K562 (cell line): ENCODE results near the gene UBE2L5. TPM values are rescaled to one million over a fixed set of nuclear protein-coding genes. Genes with fewer than 3 reads are reported as not detected.

ENCODE experiments used
- CHD1 ChIP-seq: fragments of 200-600 bp; sonication (generic); IDR thresholded peaks from one replicate; pipeline ENCODE4 v1.6.1; 2012; ENCODE audit warnings: mild to moderate bottlenecking, moderate library complexity, low read length, inconsistent platforms
- EP400 ChIP-seq: fragments of 450-650 bp; IDR thresholded peaks from 2 replicates; pipeline ENCODE4 v1.6.1; 2017; ENCODE audit warnings: antibody characterized with exemption, mild to moderate bottlenecking, moderate library complexity
- FOSL1 ChIP-seq: fragments of 200-800 bp; sonication (Bioruptor generic); conservative IDR thresholded peaks from 2 replicates; pipeline ENCODE4 v1.6.1; 2016; ENCODE audit warnings: missing genetic modification characterization, missing compliant biosample characterization
- FOXM1 ChIP-seq, 2 experiments: fragments of 450-650 bp in 1 of 2; sonication (generic) in 1 of 2; formaldehyde crosslinking in 1 of 2; IDR thresholded peaks; 2 replicates each; pipeline versions ENCODE4 v1.6.1 to v1.9.0; 2017 to 2022; ENCODE audit warnings: low read depth in 2 of 2, mild to moderate bottlenecking in 2 of 2, missing genetic modification reagents in 1 of 2, moderate library complexity in 1 of 2
- FOXP1 ChIP-seq: sonication (generic); formaldehyde crosslinking; IDR thresholded peaks from 2 replicates; pipeline ENCODE4 v1.8.0; 2022; ENCODE audit warnings: mild to moderate bottlenecking, missing genetic modification reagents
- GATA2 ChIP-seq: sonication (generic); formaldehyde crosslinking; IDR thresholded peaks from 2 replicates; pipeline ENCODE4 v1.4.0; 2020; ENCODE audit warnings: mild to moderate bottlenecking, missing genetic modification reagents
- HDAC6 ChIP-seq: IDR thresholded peaks from 2 replicates; pipeline ENCODE4 v1.6.1; 2012; ENCODE audit warnings: low read depth, mild to moderate bottlenecking, control low read depth, inconsistent platforms, low read length, moderate library complexity
- ILK ChIP-seq: fragments of 450-650 bp; IDR thresholded peaks from 2 replicates; pipeline ENCODE4 v1.6.1; 2016; ENCODE audit warnings: missing genetic modification characterization, low read depth, mild to moderate bottlenecking, missing compliant biosample characterization, moderate library complexity, borderline replicate concordance
- MAZ ChIP-seq, 2 experiments: fragments of 450-650 bp in 1 of 2; sonication (generic) in 1 of 2; formaldehyde crosslinking; IDR thresholded peaks in 1 of 2; conservative IDR thresholded peaks in 1 of 2; 2 replicates each; pipeline versions ENCODE4 v1.4.0 to v1.5.0; 2020; ENCODE audit warnings: mild to moderate bottlenecking in 1 of 2, missing genetic modification reagents in 1 of 2
- NFE2L1 ChIP-seq: fragments of 450-650 bp; IDR thresholded peaks from 2 replicates; pipeline ENCODE4 v1.6.1; 2016; ENCODE audit warnings: missing genetic modification characterization, low read depth, mild to moderate bottlenecking, missing compliant biosample characterization, moderate library complexity, borderline replicate concordance
- NFRKB ChIP-seq: fragments of 450-650 bp; IDR thresholded peaks from 2 replicates; pipeline ENCODE4 v1.6.1; 2016; ENCODE audit warnings: low read depth
- NR1H2 ChIP-seq: sonication (generic); formaldehyde crosslinking; IDR thresholded peaks from 2 replicates; pipeline ENCODE4 v1.4.0; 2020; ENCODE audit warnings: mild to moderate bottlenecking, missing genetic modification reagents
- ZNF408 ChIP-seq: fragments of 250-450 bp; sonication (Bioruptor Pico); IDR thresholded peaks from 2 replicates; pipeline ENCODE4 v1.4.0; 2020; ENCODE audit warnings: low read depth, mild to moderate bottlenecking, moderate library complexity
- ZSCAN32 ChIP-seq: fragments of 450-650 bp; formaldehyde crosslinking; IDR thresholded peaks from 2 replicates; pipeline ENCODE4 v1.4.0; 2020; ENCODE audit warnings: mild to moderate bottlenecking, moderate library complexity
- polyA plus RNA-seq, 8 experiments: library from polyadenylated mRNA; depleted of rRNA in 4 of 8; stranded (reverse) in 5 of 8; unstranded in 3 of 8; fragments of >200 nt; fragmentation: Nextera tagmentation in 2 of 8; fragmentation: Illumina TruSeq in 1 of 8; extraction: Ambion mirVana in 2 of 8; extraction: Trizol in 1 of 8; gene quantifications; 2 replicates each; pipeline versions ENCODE4 v1.2.1 to v1.2.3, GENCODE V29; 2011 to 2014; ENCODE audit warnings: inconsistent platforms in 1 of 8, missing spikeins in 1 of 8
- total RNA-seq, 7 experiments: library from RNA; depleted of rRNA in 6 of 7; stranded (reverse); fragments of >200 nt in 6 of 7; fragmentation: Illumina TruSeq in 2 of 7; extraction: Trizol in 2 of 7; gene quantifications; 2 replicates each; pipeline versions ENCODE4 v1.2.1 to v1.2.3, GENCODE V29; 2011 to 2021; ENCODE audit warnings: low replicate concordance in 1 of 7

UBE2L5 gene
- total and polyA plus RNA-seq, 9 of the 15 experiments (the other 6 are each of a cell fraction or from before 2014, with no cell fraction given) = 0.22 to 1.5 (median 0.86) TPM; not detected in 6

DNA sequence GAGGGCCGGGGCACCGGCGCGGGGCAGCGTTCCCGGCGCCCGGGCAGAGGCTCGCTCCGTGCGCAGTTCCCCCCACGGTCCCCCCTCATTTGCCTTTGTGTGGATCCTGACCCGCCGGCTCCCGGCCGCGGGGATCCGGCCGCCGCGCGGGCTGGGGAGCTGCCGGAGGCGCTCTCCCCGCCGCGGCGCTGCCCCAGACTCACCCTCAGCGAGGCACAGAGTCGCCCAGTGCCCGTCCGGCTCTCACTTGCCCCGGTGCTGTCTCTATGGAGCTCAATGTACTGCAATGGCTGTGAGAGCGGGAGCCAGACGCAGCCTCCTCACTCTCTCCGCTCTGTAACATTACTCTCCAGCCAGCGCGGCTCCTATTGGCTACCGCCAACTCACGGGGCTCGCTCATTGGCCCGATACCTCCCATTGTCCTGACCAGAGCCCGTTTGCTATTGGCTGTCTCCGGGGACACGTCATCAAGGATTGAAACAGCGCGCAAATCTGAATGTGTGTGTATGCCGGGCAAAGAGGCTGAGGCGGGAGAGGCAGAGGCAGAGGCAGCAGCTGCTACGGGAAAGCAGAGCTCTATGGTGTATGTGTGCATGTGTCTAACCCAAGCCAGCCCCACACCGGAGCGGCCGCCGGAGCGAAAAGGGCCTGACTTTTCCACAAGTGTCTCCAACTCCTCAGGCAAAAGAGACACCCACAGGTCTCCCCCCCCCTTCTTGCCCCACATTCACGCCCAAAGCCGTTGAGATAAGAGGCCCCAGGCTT lies 43.5 kb downstream of the UBE2L5 start, which contains the start of gene HMGB1 (continued):
- peak in 1 of 2 experiments; percentile 24; a peak in 1 of 4 replicates for TF ChIP-seq MAZ (CRISPR knock-in tag; conservative IDR thresholded peaks at IDR 0.05 in 1 of 2, IDR thresholded peaks at IDR 0.05 in 1 of 2)
- no peak for TF ChIP-seq ILK (tag)
- no peak for TF ChIP-seq NFE2L1 (tag)
- TF ChIP-seq FOXM1 (IDR thresholded peaks at IDR 0.05; ENCODE audit: low read depth) = peak; percentile 64
- TF ChIP-seq FOXM1 (CRISPR knock-in tag; IDR thresholded peaks at IDR 0.05; ENCODE audit: low read depth) = no peak
- no peak for TF ChIP-seq NR1H2 (CRISPR knock-in tag)
- TF ChIP-seq CHD1 = peak; percentile 97
- peak; percentile 85 for TF ChIP-seq EP400
- TF ChIP-seq ZNF408 = no peak
- TF ChIP-seq FOXP1 (CRISPR knock-in tag) = no peak
- TF ChIP-seq NFRKB = peak; percentile 95
- TF ChIP-seq GATA2 (CRISPR knock-in tag) = no peak
- no peak for TF ChIP-seq ZSCAN32 (CRISPR knock-in tag)
- TF ChIP-seq HDAC6 = no peak
- peak; percentile 22; the same call in 1 of the 2 replicates for TF ChIP-seq FOSL1
